HepG2 (cell line): ENCODE results near the gene SERPINF2. TPM values are rescaled to one million over a fixed set of nuclear protein-coding genes. Genes with fewer than 3 reads are reported as not detected.

ENCODE experiments used
- AKNA ChIP-seq: sonication (generic); formaldehyde crosslinking; IDR thresholded peaks from 2 replicates; pipeline ENCODE4 v1.4.0; 2020; ENCODE audit warnings: missing genetic modification reagents, borderline replicate concordance
- CBX5 ChIP-seq: sonication (generic); formaldehyde crosslinking; IDR thresholded peaks from 2 replicates; pipeline ENCODE4 v1.4.0; 2020; ENCODE audit warnings: missing genetic modification reagents, borderline replicate concordance
- GATA4 ChIP-seq: sonication (generic); IDR thresholded peaks from 2 replicates; pipeline ENCODE4 v1.6.1; 2016; ENCODE audit warnings: antibody characterized with exemption, low read depth, borderline replicate concordance
- KDM2A ChIP-seq: sonication (generic); formaldehyde crosslinking; IDR thresholded peaks from 2 replicates; pipeline ENCODE4 v1.4.0; 2020; ENCODE audit warnings: low read depth, missing genetic modification reagents, borderline replicate concordance
- NFE2 ChIP-seq: sonication (generic); formaldehyde crosslinking; IDR thresholded peaks from 2 replicates; pipeline ENCODE4 v1.4.0; 2020; ENCODE audit warnings: missing genetic modification reagents
- SRF ChIP-seq: IDR thresholded peaks from 2 replicates; pipeline ENCODE4 v1.6.1; 2011; ENCODE audit warnings: mild to moderate bottlenecking, low read depth, low read length, moderate library complexity
- TGIF2 ChIP-seq: IDR thresholded peaks from 2 replicates; pipeline ENCODE4 v1.6.1; 2016; ENCODE audit warnings: control low read depth, missing compliant biosample characterization
- TRIM24 ChIP-seq: sonication (generic); formaldehyde crosslinking; IDR thresholded peaks from 2 replicates; pipeline ENCODE4 v1.8.0; 2022; ENCODE audit warnings: mild to moderate bottlenecking, missing genetic modification reagents
- ZNF256 ChIP-seq: sonication (generic); formaldehyde crosslinking; conservative IDR thresholded peaks from 2 replicates; pipeline ENCODE4 v1.4.0; 2020; ENCODE audit warnings: missing genetic modification reagents
- ZNF263 ChIP-seq: sonication (generic); formaldehyde crosslinking; IDR thresholded peaks from 2 replicates; pipeline ENCODE4 v1.4.0; 2020; ENCODE audit warnings: missing genetic modification reagents
- ZNF337 ChIP-seq: sonication (generic); formaldehyde crosslinking; IDR thresholded peaks from 2 replicates; pipeline ENCODE4 v1.5.1; 2020; ENCODE audit warnings: missing genetic modification reagents, low read depth, mild to moderate bottlenecking, borderline replicate concordance
- ZNF33A ChIP-seq: sonication (generic); formaldehyde crosslinking; IDR thresholded peaks from 2 replicates; pipeline ENCODE4 v1.5.1; 2020; ENCODE audit warnings: missing genetic modification reagents, mild to moderate bottlenecking, moderate library complexity, borderline replicate concordance
- polyA plus RNA-seq, 8 experiments: library from polyadenylated mRNA; depleted of rRNA in 3 of 8; stranded (reverse) in 7 of 8; unstranded in 1 of 8; fragments of >200 nt; fragmentation: Illumina TruSeq in 4 of 8; extraction: Trizol in 4 of 8; gene quantifications; 2 replicates each; pipeline versions ENCODE4 v1.2.1 to v1.2.3, GENCODE V29; 2011 to 2016; ENCODE audit warnings: low read depth in 4 of 8, missing spikeins in 1 of 8, mixed read lengths in 1 of 8; ENCODE audit not compliant: insufficient read depth in 1 of 8
- total RNA-seq, 5 experiments: library from RNA; depleted of rRNA; stranded (reverse); fragments of >200 nt; fragmentation: Illumina TruSeq; extraction: Trizol; gene quantifications; 2 replicates each; pipeline ENCODE4 v1.2.3, GENCODE V29; 2016; ENCODE audit warnings: low read depth in 1 of 5
- TF ChIP-seq, protein P1 (sequence below): IDR thresholded peaks from 2 replicates; pipeline ENCODE4 v1.6.1; 2016; ENCODE audit warnings: mild to moderate bottlenecking
- TF ChIP-seq, protein P2 (sequence below): sonication (generic); formaldehyde crosslinking; IDR thresholded peaks from 2 replicates; pipeline ENCODE4 v1.5.0; 2020; ENCODE audit warnings: missing genetic modification reagents
- TF ChIP-seq, protein P3 (sequence below), 2 experiments: sonication (generic) in 1 of 2; formaldehyde crosslinking in 1 of 2; IDR thresholded peaks; 2 replicates each; pipeline versions ENCODE4 v1.6.1 to v1.9.0; 2014 to 2022; ENCODE audit warnings: antibody characterized with exemption in 1 of 2, borderline replicate concordance in 1 of 2, inconsistent platforms in 1 of 2, low read depth in 1 of 2, missing genetic modification reagents in 1 of 2

Gene SERPINF2
- total and polyA plus RNA-seq, 2 of the 13 experiments (the other 11 are each of a cell fraction or from before 2014, with no cell fraction given), result 309 to 548 TPM

- TF ChIP-seq ZNF263 (peak; percentile 93), TRIM24 (no peak), SRF (0 out of 2 replicates have a peak, but pooled peaks have one; percentile 50), NFE2 (CRISPR knock-in tag) (no peak), AKNA (no peak), ZNF337 (CRISPR knock-in tag) (no peak), TGIF2 (no peak), ZNF33A (CRISPR knock-in tag) (no peak), ZNF256 (CRISPR knock-in tag) (no peak), CBX5 (no peak), GATA4 (0 out of 2 replicates have a peak, but pooled peaks have one; percentile 22), KDM2A (CRISPR knock-in tag) (peak; percentile 8; the same call in 1 of the 2 replicates)
- TF ChIP-seq, protein P1, sequence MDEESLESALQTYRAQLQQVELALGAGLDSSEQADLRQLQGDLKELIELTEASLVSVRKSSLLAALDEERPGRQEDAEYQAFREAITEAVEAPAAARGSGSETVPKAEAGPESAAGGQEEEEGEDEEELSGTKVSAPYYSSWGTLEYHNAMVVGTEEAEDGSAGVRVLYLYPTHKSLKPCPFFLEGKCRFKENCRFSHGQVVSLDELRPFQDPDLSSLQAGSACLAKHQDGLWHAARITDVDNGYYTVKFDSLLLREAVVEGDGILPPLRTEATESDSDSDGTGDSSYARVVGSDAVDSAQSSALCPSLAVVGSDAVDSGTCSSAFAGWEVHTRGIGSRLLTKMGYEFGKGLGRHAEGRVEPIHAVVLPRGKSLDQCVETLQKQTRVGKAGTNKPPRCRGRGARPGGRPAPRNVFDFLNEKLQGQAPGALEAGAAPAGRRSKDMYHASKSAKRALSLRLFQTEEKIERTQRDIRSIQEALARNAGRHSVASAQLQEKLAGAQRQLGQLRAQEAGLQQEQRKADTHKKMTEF, result peak; percentile 73
- TF ChIP-seq, protein P2, sequence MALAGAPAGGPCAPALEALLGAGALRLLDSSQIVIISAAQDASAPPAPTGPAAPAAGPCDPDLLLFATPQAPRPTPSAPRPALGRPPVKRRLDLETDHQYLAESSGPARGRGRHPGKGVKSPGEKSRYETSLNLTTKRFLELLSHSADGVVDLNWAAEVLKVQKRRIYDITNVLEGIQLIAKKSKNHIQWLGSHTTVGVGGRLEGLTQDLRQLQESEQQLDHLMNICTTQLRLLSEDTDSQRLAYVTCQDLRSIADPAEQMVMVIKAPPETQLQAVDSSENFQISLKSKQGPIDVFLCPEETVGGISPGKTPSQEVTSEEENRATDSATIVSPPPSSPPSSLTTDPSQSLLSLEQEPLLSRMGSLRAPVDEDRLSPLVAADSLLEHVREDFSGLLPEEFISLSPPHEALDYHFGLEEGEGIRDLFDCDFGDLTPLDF (CRISPR knock-in tag), result no peak
- TF ChIP-seq, protein P3, sequence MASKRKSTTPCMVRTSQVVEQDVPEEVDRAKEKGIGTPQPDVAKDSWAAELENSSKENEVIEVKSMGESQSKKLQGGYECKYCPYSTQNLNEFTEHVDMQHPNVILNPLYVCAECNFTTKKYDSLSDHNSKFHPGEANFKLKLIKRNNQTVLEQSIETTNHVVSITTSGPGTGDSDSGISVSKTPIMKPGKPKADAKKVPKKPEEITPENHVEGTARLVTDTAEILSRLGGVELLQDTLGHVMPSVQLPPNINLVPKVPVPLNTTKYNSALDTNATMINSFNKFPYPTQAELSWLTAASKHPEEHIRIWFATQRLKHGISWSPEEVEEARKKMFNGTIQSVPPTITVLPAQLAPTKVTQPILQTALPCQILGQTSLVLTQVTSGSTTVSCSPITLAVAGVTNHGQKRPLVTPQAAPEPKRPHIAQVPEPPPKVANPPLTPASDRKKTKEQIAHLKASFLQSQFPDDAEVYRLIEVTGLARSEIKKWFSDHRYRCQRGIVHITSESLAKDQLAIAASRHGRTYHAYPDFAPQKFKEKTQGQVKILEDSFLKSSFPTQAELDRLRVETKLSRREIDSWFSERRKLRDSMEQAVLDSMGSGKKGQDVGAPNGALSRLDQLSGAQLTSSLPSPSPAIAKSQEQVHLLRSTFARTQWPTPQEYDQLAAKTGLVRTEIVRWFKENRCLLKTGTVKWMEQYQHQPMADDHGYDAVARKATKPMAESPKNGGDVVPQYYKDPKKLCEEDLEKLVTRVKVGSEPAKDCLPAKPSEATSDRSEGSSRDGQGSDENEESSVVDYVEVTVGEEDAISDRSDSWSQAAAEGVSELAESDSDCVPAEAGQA (IDR thresholded peaks at IDR 0.05; ENCODE audit: low read depth), result no peak
- TF ChIP-seq, protein P3 (CRISPR knock-in tag; IDR thresholded peaks at IDR 0.05; ENCODE audit: borderline replicate concordance), result no peak
These were observed at the start of gene SERPINF2 (continued) for GRCh38 chr17:1742371-1743087.
